WERI-Rb-1 (cell line): ENCODE measurements around the gene MCTP1.

Experiments used
- DNase-seq: peaks from one replicate; pipeline ENCODE4 v3.0.0-alpha.2; 2020
- H3K27ac ChIP-seq: fragments of 250-450 bp; sonication (Bioruptor Pico); 2 replicates; pipeline ENCODE4 v1.5.1; 2020; ENCODE audit warnings: mild to moderate bottlenecking, moderate library complexity
- H3K27me3 ChIP-seq: fragments of 250-450 bp; sonication (Bioruptor Pico); 2 replicates; pipeline ENCODE4 v1.5.1; 2021; ENCODE audit warnings: mild to moderate bottlenecking, low read depth, moderate library complexity; ENCODE audit not compliant: insufficient read depth, severe bottlenecking
- H3K36me3 ChIP-seq: fragments of 250-450 bp; sonication (Bioruptor Pico); 2 replicates; pipeline ENCODE4 v1.5.1; 2020; ENCODE audit warnings: mild to moderate bottlenecking, moderate library complexity
- H3K4me3 ChIP-seq: 2 replicates; pipeline ENCODE4 v1.5.1; 2011; ENCODE audit warnings: low read depth, mild to moderate bottlenecking, control low read depth, low read length
- H3K9me3 ChIP-seq: fragments of 250-450 bp; sonication (Bioruptor Pico); 2 replicates; pipeline ENCODE4 v1.5.1; 2021; ENCODE audit warnings: mild to moderate bottlenecking, moderate library complexity; ENCODE audit not compliant: severe bottlenecking
- CTCF ChIP-seq: IDR thresholded peaks from 2 replicates; pipeline ENCODE4 v1.5.1; 2011; ENCODE audit warnings: low read depth, mild to moderate bottlenecking, control low read depth, inconsistent platforms, low read length

MCTP1 gene

GRCh38 chr5:94906750-94907149, 378.1 kb downstream of the MCTP1 start:
- Histone ChIP-seq H3K4me3 (no peak overlapping the region), H3K9me3 (no peaks in the 10 kb centered on the region), H3K27me3 (no peaks in the 10 kb centered on the region), H3K27ac (no peak overlapping the region), H3K36me3 (no peaks in the 10 kb centered on the region)
- no peak for DNase-seq
- TF ChIP-seq CTCF: no peak

- H3K36me3 ChIP-seq: no peaks in the 10 kb centered on the region
- TF ChIP-seq CTCF: no peak
- no peaks in the 10 kb centered on the region for H3K27me3 ChIP-seq
- no peak overlapping the region for H3K4me3 ChIP-seq
- DNase-seq: no peak
- no peaks in the 10 kb centered on the region for H3K9me3 ChIP-seq
- H3K27ac ChIP-seq: no peak overlapping the region
These were observed 381.2 kb downstream of the MCTP1 start for GRCh38 chr5:94903726-94904125.

GRCh38 chr5:94901191-94901979, 383.5 kb downstream of the MCTP1 start:
- no peak for TF ChIP-seq CTCF
- Histone ChIP-seq H3K27ac (no peak overlapping the region), H3K9me3 (no peaks in the 10 kb centered on the region), H3K4me3 (no peak overlapping the region), H3K27me3 (no peaks in the 10 kb centered on the region), H3K36me3 (no peaks in the 10 kb centered on the region)
- DNase-seq: no peak

GRCh38 chr5:94900006-94900505, 384.8 kb downstream of the MCTP1 start:
- H3K27ac ChIP-seq: no peak overlapping the region
- DNase-seq: no peak

GRCh38 chr5:94893412-94894135, 391.3 kb downstream of the MCTP1 start:
- H3K9me3 ChIP-seq: no peaks in the 10 kb centered on the region
- no peak overlapping the region for H3K4me3 ChIP-seq
- no peaks in the 10 kb centered on the region for H3K27me3 ChIP-seq
- DNase-seq: no peak
- H3K36me3 ChIP-seq: no peaks in the 10 kb centered on the region
- TF ChIP-seq CTCF: peak; percentile 51
- H3K27ac ChIP-seq: no peak overlapping the region

More at GRCh38 chr5:94900006-94900505, 384.8 kb downstream of the MCTP1 start:
- Histone ChIP-seq H3K9me3 (no peaks in the 10 kb centered on the region), H3K36me3 (no peaks in the 10 kb centered on the region), H3K4me3 (no peak overlapping the region), H3K27me3 (no peaks in the 10 kb centered on the region)
- no peak for TF ChIP-seq CTCF
